ACC112 (cell line): ENCODE results near the gene LIMCH1.

Experiments used
- H2AFZ ChIP-seq: fragments of 200-600 bp; sonication (generic); one replicate; pipeline ENCODE4 v1.6.0; 2017; ENCODE audit warnings: antibody characterized with exemption, low read length; ENCODE audit not compliant: unreplicated experiment
- H3K27ac ChIP-seq: fragments of 200-600 bp; sonication (generic); 2 replicates; pipeline ENCODE4 v1.5.1; 2014; ENCODE audit warnings: low read depth, mild to moderate bottlenecking, antibody characterized with exemption, low read length, moderate library complexity
- H3K27me3 ChIP-seq: fragments of 200-600 bp; sonication (generic); 2 replicates; pipeline ENCODE4 v1.6.1; 2014; ENCODE audit warnings: mild to moderate bottlenecking, antibody characterized with exemption, low read length, moderate library complexity, mixed read lengths; ENCODE audit not compliant: insufficient read depth
- H3K36me3 ChIP-seq: fragments of 200-600 bp; sonication (generic); 2 replicates; pipeline ENCODE4 v1.6.1; 2016; ENCODE audit warnings: mild to moderate bottlenecking, antibody characterized with exemption, low read length, moderate library complexity, mixed read lengths; ENCODE audit not compliant: insufficient read depth
- H3K4me1 ChIP-seq: fragments of 200-600 bp; sonication (generic); one replicate; pipeline ENCODE4 v1.6.1; 2016; ENCODE audit warnings: low read length, mixed read lengths; ENCODE audit not compliant: insufficient read depth, unreplicated experiment, control insufficient read depth
- H3K4me3 ChIP-seq: fragments of 200-600 bp; sonication (generic); 2 replicates; pipeline ENCODE4 v1.5.1; 2014; ENCODE audit warnings: mild to moderate bottlenecking, low read depth, low read length
- H3K79me2 ChIP-seq: fragments of 200-600 bp; sonication (generic); one replicate; pipeline ENCODE4 v1.6.0; 2016; ENCODE audit warnings: low read length; ENCODE audit not compliant: control insufficient read depth, unreplicated experiment, insufficient read depth

LIMCH1 gene

GRCh38 chr4:41622787-41623186 is 84.8 kb downstream of the LIMCH1 start:
- Histone ChIP-seq H3K79me2 (no peaks in the 10 kb centered on the region), H3K4me1 (no peaks in the 10 kb centered on the region), H2AFZ (no peak overlapping the region), H3K4me3 (no peak overlapping the region), H3K27me3 (peaks cover 37% of the 10 kb centered on the region), H3K27ac (no peak overlapping the region), H3K36me3 (no peaks in the 10 kb centered on the region)

GRCh38 chr4:41624765-41625164 is 86.8 kb downstream of the LIMCH1 start:
- Histone ChIP-seq H3K4me3 (no peak overlapping the region), H3K27me3 (peaks cover 35% of the 10 kb centered on the region), H3K36me3 (no peaks in the 10 kb centered on the region), H2AFZ (no peak overlapping the region), H3K27ac (no peak overlapping the region), H3K4me1 (no peaks in the 10 kb centered on the region), H3K79me2 (no peaks in the 10 kb centered on the region)

- H3K27me3 ChIP-seq: peaks cover 35% of the 10 kb centered on the region
- H3K36me3 ChIP-seq: no peaks in the 10 kb centered on the region
- H3K27ac ChIP-seq: no peak overlapping the region
- H3K4me1 ChIP-seq: no peaks in the 10 kb centered on the region
- H3K79me2 ChIP-seq: no peaks in the 10 kb centered on the region
- no peak overlapping the region for H3K4me3 ChIP-seq
- no peak overlapping the region for H2AFZ ChIP-seq
Measured at GRCh38 chr4:41625531-41625930, 87.6 kb downstream of the LIMCH1 start.

GRCh38 chr4:41628936-41629335 is 91.0 kb downstream of the LIMCH1 start:
- Histone ChIP-seq H3K79me2 (no peaks in the 10 kb centered on the region), H2AFZ (no peak overlapping the region), H3K4me1 (no peaks in the 10 kb centered on the region)

GRCh38 chr4:41631523-41631922 is 93.6 kb downstream of the LIMCH1 start:
- Histone ChIP-seq H3K36me3 (no peaks in the 10 kb centered on the region), H3K4me1 (no peaks in the 10 kb centered on the region), H3K27ac (no peak overlapping the region), H2AFZ (no peak overlapping the region), H3K27me3 (peaks cover 11% of the 10 kb centered on the region), H3K4me3 (no peak overlapping the region), H3K79me2 (no peaks in the 10 kb centered on the region)

More at GRCh38 chr4:41628936-41629335, 91.0 kb downstream of the LIMCH1 start:
- Histone ChIP-seq H3K27ac (no peak overlapping the region), H3K4me3 (no peak overlapping the region), H3K36me3 (no peaks in the 10 kb centered on the region), H3K27me3 (peaks cover 23% of the 10 kb centered on the region)

- Histone ChIP-seq H3K27me3 (peaks cover 8% of the 10 kb centered on the region), H3K36me3 (no peaks in the 10 kb centered on the region), H3K4me3 (no peak overlapping the region), H3K79me2 (no peaks in the 10 kb centered on the region), H3K4me1 (no peaks in the 10 kb centered on the region), H3K27ac (no peak overlapping the region), H2AFZ (no peak overlapping the region)
Measured at GRCh38 chr4:41632481-41633073, 94.6 kb downstream of the LIMCH1 start.

GRCh38 chr4:41633321-41633720 is 95.4 kb downstream of the LIMCH1 start:
- Histone ChIP-seq H3K4me3 (no peak overlapping the region), H3K27ac (no peak overlapping the region), H2AFZ (no peak overlapping the region), H3K79me2 (no peaks in the 10 kb centered on the region), H3K36me3 (no peaks in the 10 kb centered on the region), H3K4me1 (no peaks in the 10 kb centered on the region), H3K27me3 (peaks cover 6% of the 10 kb centered on the region; the same call in 1 of the 2 replicates)

- H3K4me1 ChIP-seq: no peaks in the 10 kb centered on the region
Measured at GRCh38 chr4:41635441-41635840, 97.5 kb downstream of the LIMCH1 start.

GRCh38 chr4:41638203-41638602 is 100.2 kb downstream of the LIMCH1 start:
- no peaks in the 10 kb centered on the region for H3K36me3 ChIP-seq
- H2AFZ ChIP-seq: no peak overlapping the region
- H3K27me3 ChIP-seq: peaks cover 13% of the 10 kb centered on the region
- no peaks in the 10 kb centered on the region for H3K79me2 ChIP-seq
- no peak overlapping the region for H3K27ac ChIP-seq
- H3K4me1 ChIP-seq: no peaks in the 10 kb centered on the region
- H3K4me3 ChIP-seq: no peak overlapping the region

More at GRCh38 chr4:41635441-41635840, 97.5 kb downstream of the LIMCH1 start:
- Histone ChIP-seq H3K27ac (no peak overlapping the region), H3K36me3 (no peaks in the 10 kb centered on the region), H3K27me3 (peaks cover 13% of the 10 kb centered on the region), H3K79me2 (no peaks in the 10 kb centered on the region), H3K4me3 (no peak overlapping the region), H2AFZ (no peak overlapping the region)

- Histone ChIP-seq H3K4me3 (no peak overlapping the region), H2AFZ (no peak overlapping the region), H3K4me1 (no peaks in the 10 kb centered on the region), H3K36me3 (no peaks in the 10 kb centered on the region), H3K27ac (no peak overlapping the region), H3K79me2 (no peaks in the 10 kb centered on the region), H3K27me3 (peaks cover 13% of the 10 kb centered on the region)
Measured at GRCh38 chr4:41638866-41639265, 100.9 kb downstream of the LIMCH1 start.

- Histone ChIP-seq H3K27me3 (peaks cover 14% of the 10 kb centered on the region), H3K27ac (no peak overlapping the region), H2AFZ (no peak overlapping the region), H3K79me2 (no peaks in the 10 kb centered on the region), H3K4me3 (no peak overlapping the region), H3K4me1 (no peaks in the 10 kb centered on the region), H3K36me3 (no peaks in the 10 kb centered on the region)
Measured at GRCh38 chr4:41639291-41639690, 101.3 kb downstream of the LIMCH1 start.
